22Rv1 (cell line): ENCODE results near the gene MAST2.

Experiments
- H3K27ac ChIP-seq: fragments of 450-650 bp; 2 replicates; pipeline ENCODE4 v1.5.1; 2017
- ZFX ChIP-seq: fragments of 450-650 bp; IDR thresholded peaks from 2 replicates; pipeline ENCODE4 v1.6.1; 2017; ENCODE audit warnings: antibody characterized with exemption, borderline replicate concordance
- TF ChIP-seq, protein P1 (sequence below): fragments of 450-650 bp; IDR thresholded peaks from 2 replicates; pipeline ENCODE4 v1.5.1; 2017; ENCODE audit warnings: mild to moderate bottlenecking

Gene MAST2

DNA sequence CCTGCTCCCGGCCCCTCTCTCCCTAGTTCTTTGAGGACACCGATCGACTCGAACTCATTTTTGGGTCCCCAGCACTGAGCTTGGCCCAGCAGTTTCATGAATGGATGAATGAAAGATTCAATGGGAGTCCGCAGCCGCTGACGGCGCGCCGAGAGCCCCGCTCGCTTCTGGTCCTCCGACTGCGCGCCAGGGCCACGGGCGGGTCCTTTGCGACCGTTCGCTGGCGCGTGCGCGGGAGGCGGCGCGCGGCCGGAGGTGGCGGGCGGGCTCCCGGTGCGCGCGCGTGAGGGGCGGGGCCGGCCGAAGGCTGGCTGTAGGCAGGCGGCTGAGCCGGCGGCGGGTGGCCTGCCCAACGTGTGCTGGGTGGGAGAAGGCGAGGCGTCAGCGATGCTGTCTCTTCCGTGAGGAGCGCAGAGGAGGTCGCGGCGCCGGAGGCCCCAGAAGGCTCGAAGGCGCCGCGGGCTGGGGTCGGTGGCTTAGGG lies at the start of gene MAST2:
Gene MAST2 (plus strand): TSS at position 314 of the 482 bp plus-strand sequence. CDS start 284 bp downstream, outside the sequence.
- H3K27ac ChIP-seq = peak within 1 kb of the TSS; percentile 78
- TF ChIP-seq, protein P1, sequence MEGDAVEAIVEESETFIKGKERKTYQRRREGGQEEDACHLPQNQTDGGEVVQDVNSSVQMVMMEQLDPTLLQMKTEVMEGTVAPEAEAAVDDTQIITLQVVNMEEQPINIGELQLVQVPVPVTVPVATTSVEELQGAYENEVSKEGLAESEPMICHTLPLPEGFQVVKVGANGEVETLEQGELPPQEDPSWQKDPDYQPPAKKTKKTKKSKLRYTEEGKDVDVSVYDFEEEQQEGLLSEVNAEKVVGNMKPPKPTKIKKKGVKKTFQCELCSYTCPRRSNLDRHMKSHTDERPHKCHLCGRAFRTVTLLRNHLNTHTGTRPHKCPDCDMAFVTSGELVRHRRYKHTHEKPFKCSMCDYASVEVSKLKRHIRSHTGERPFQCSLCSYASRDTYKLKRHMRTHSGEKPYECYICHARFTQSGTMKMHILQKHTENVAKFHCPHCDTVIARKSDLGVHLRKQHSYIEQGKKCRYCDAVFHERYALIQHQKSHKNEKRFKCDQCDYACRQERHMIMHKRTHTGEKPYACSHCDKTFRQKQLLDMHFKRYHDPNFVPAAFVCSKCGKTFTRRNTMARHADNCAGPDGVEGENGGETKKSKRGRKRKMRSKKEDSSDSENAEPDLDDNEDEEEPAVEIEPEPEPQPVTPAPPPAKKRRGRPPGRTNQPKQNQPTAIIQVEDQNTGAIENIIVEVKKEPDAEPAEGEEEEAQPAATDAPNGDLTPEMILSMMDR = no peak
- TF ChIP-seq ZFX = no peak

DNA sequence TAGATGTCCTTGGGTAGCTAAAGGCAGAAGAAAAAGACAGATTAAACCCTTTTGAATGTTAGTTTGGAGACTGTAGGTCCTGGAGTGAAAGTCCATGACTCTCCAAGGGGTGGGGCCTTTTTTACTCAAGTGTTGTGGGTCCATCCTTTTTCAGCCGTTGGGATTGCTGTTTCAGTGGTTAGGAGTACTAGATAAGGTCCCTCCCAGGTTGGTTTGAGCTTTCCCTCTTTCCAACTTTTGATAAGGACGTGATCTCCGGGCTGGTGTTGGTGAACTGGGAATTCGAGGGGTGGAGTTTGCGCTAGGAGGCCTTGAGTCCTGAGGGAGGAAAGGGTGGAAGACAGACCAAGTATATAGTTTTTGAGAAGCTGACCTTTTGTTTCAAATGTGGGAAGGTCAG lies 47.7 kb upstream of the MAST2 start:
- TF ChIP-seq, protein P1 = no peak
- no peak for TF ChIP-seq ZFX
- no peak overlapping the region for H3K27ac ChIP-seq

DNA sequence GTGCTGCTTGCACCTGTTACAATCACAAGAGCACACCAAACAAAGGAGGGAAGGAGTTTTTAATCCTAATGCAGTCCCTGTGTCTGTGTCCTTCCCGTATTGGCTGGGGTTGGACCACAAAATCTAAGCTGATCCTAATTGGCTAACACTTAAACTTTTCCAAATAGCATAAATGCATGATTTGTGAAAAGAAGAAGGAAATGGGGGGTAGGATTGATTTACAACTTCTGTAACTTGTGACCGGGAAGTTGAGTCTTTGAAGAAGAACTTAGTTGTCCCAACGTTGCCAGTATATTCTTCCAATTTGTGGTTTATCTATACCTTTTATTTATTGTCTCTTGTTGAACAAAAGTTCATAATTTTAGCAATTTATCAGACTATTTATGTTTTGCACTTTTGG lies 41.1 kb upstream of the MAST2 start:
- no peak for TF ChIP-seq ZFX
- TF ChIP-seq, protein P1 = no peak
- no peak overlapping the region for H3K27ac ChIP-seq

DNA sequence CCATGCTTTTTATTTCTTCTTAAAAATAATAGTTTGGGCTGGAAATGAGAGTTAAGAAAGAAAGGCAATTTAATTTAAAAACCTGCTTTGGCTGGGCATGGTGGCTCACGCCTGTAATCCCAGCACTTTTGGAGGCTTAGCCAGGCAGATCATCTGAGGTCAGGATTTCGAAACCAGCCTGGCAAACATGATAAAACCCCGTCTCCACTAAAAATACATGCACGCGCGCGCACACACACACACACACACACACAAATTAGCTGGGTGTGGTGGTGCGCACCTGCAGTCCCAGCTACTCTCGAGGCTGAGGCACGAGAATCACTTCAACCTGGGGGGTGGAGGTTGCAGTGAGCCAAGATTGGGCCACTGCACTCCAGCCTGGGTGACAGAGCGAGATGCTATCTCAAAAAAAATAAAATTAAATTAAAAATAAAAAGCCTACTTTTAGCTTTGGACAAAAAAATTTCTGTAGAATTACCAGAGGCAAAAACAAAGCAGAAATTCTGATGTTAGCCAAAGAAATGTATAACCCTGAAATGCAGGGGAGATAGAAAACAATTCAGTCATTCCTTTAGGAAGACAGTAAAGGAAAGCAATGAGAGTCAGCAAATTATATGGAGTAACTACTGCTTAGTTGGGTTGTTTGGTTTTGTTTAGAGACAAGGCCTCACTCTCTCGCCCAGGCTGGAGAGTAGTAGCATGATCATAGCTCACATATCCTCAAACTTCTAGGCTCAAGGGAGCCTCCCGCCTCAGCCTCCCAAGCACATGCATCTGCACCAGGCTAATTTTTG lies 37.2 kb upstream of the MAST2 start:
- no peak overlapping the region for H3K27ac ChIP-seq

DNA sequence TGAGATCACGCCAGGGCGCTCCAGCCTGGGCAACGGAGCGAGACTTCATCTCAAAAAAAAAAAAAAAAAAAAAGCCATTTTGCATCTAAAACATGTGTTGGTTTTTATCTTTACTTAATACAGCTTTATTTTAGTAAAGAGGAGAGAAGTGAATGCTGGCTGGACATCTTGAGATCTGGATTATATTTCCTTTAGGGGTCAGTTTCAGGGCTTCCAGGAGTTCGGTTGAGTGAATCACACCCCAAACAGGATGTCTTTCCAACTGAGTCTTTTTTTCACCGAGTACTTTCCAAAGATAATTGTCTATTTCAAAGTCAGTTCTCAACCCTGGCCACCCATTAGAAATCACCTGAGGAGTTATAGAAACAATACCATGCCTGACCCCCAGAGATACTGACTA lies 36.4 kb upstream of the MAST2 start:
- no peak overlapping the region for H3K27ac ChIP-seq
- TF ChIP-seq ZFX = no peak
- TF ChIP-seq, protein P1 = no peak

More for the DNA sequence above, 37.2 kb upstream of the MAST2 start:
- TF ChIP-seq, protein P1 = no peak
- no peak for TF ChIP-seq ZFX

DNA sequence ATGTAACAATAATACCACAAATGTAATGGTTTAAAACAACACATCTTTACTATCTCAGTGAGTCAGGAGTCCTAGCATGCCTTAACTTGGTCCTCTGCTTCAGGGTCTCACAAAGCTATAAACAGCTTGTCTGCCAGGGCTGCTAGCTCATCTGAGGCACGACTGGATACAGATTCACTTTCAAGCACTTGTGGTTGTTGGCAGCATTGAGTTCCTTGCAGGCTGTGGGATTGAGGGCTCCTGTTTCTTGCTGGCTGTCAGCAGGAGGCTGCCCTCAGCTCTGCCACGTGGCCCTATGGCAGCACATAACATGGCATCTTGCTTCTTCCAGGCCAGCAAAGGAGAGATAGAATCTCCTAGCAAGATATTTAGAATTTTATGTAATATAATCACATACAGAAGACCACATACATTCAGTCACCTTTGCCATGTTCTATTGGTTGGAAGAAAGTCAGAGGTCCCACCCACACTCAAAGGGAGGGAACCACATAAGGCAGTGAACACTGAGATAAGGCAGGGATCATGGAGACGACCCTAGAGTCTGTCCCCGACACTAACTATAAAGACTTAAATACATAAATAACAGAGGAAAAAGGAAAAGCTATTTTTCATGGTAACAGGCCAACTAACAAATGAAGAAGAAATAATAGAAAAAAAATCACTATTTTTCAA lies 34.0 kb upstream of the MAST2 start:
- TF ChIP-seq, protein P1 = no peak
- TF ChIP-seq ZFX = no peak
- H3K27ac ChIP-seq = no peak overlapping the region

DNA sequence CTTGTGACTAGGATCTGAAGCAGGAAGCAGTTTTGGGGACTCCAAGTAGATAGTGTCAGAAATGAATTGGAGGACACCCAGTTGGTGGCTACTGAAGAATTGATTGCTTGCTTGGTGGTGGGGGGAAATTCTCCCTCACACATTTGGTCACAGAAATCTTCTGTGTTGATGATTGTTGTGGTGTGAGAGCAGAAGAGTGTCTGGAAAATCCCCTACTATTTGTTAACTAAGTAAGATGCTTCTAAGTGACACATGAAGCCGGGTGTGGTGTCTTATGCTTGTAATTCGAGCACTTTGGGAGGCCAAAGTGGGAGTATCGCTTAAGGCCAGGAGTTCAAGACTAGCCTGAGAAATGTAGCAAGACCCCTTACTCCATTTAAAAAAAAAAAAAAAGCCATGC lies 30.4 kb upstream of the MAST2 start:
- TF ChIP-seq, protein P1 = no peak
- TF ChIP-seq ZFX = no peak

More for the DNA sequence above, 30.4 kb upstream of the MAST2 start:
- no peak overlapping the region for H3K27ac ChIP-seq
